ENCODE data around the gene CCDC68. TPM values are rescaled to one million over a fixed set of nuclear protein-coding genes. Genes with fewer than 3 reads are reported as not detected.

The CCDC68 gene
- total RNA-seq, 1 donor from 2014 or later = not detected

DNA sequence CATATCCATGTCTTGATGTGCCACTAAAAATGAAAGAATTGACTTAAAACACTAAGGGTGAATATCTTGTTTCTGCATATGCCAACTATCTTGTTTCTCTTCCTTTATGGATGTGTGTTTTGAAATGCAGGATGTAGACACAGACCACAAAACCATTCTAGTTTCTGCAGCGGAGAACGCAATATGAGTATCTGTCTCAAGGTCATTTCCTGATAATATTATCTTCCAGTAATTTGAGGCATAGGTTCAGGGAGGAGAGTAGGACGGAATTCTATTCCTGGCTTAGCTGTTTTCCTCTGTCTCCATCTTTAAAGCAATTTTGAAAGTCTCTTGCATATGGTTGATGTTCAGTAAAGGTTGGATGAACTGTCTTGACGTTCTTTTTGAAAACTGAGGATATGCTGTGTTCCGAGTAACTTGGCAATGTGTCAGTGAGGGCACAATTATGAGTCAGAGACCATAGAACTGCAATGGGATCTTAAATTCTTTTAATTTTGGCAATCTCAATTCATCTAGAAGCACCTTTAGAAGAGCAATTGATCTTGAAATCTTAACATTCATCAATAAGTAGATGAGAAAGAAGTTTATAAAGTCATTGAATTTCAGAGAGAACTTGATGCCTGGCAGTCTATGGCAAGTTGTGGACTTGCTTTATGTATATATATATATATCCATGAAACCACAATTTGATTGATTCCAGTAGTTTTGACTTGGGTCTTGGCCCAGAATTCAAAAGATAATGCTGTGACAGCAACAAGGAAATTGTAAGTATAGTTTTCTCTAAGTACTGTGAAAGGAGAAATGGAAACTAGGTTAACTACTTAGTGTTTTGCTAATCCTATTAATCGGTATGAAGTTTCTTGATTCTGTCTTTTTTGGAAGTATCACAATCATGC is 106.2 kb downstream of the CCDC68 start:
- Mint-ChIP-seq H3K4me1 (no peaks in the 10 kb centered on the region), H3K27me3 (ENCODE audit: low read depth) (no peaks in the 10 kb centered on the region), H3K4me3 (no peak overlapping the region), H3K27ac (no peak overlapping the region), H3K9me3 (peaks cover 6% of the 10 kb centered on the region), H3K36me3 (no peaks in the 10 kb centered on the region)
- TF ChIP-seq, protein P1, sequence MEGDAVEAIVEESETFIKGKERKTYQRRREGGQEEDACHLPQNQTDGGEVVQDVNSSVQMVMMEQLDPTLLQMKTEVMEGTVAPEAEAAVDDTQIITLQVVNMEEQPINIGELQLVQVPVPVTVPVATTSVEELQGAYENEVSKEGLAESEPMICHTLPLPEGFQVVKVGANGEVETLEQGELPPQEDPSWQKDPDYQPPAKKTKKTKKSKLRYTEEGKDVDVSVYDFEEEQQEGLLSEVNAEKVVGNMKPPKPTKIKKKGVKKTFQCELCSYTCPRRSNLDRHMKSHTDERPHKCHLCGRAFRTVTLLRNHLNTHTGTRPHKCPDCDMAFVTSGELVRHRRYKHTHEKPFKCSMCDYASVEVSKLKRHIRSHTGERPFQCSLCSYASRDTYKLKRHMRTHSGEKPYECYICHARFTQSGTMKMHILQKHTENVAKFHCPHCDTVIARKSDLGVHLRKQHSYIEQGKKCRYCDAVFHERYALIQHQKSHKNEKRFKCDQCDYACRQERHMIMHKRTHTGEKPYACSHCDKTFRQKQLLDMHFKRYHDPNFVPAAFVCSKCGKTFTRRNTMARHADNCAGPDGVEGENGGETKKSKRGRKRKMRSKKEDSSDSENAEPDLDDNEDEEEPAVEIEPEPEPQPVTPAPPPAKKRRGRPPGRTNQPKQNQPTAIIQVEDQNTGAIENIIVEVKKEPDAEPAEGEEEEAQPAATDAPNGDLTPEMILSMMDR (IDR thresholded peaks at IDR 0.05; ENCODE audit: unreplicated experiment) = no peak
- DNase-seq (ENCODE audit: low spot score in 2 of 2, unreplicated experiment in 2 of 2) = no peak

Other genes starting within 250 kb of the CCDC68 start
- gene RAB27B, start 131.0 kb downstream of the CCDC68 start, total RNA-seq = 0.63 to 1.3 TPM (median 0.98 TPM) in 3 replicates